Right lobe of liver (tissue), 4 donors: ENCODE data around the gene OR10G7.

Experiments used
- POLR2A ChIP-seq: fragments of 450-650 bp; IDR thresholded peaks from one replicate; pipeline ENCODE4 v1.6.1; 2017; ENCODE audit warnings: antibody characterized with exemption, mild to moderate bottlenecking
- TF ChIP-seq, protein P1 (sequence below), 4 donors: fragments of 200-600 bp in 3 of 4; fragments of 450-650 bp in 1 of 4; IDR thresholded peaks; one replicate each; pipeline versions ENCODE4 v1.5.1 to v1.8.0; 2016 to 2022; ENCODE audit warnings: antibody characterized with exemption in 4 of 4, mild to moderate bottlenecking in 2 of 4
- donor health status: DM: no; HTN: no; CAD: no.
- donor health status: DM: no; HTN: no; CAD: no.
- donor health status: DM: no; HTN: yes; CAD: no.

DNA sequence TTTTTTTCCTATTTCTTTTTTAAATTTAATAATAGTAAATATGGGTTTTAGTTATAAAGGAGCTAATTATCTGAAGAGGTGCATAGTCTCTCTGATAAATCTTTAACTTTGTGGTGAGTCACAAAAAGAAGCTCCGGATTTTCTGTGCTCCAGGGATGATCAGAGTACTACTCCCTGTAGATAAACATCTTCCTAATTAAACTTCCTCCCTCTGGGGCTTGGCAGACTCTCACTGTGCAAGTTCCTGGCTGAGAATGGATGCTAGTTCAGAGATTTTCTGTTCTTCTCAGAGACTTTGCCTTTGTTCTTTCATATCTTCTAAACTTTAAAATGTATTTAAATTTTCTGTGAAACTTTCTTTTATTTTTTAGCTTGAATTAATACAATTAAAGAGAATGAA is at the start of gene OR10G7:
- TF ChIP-seq, protein P1, sequence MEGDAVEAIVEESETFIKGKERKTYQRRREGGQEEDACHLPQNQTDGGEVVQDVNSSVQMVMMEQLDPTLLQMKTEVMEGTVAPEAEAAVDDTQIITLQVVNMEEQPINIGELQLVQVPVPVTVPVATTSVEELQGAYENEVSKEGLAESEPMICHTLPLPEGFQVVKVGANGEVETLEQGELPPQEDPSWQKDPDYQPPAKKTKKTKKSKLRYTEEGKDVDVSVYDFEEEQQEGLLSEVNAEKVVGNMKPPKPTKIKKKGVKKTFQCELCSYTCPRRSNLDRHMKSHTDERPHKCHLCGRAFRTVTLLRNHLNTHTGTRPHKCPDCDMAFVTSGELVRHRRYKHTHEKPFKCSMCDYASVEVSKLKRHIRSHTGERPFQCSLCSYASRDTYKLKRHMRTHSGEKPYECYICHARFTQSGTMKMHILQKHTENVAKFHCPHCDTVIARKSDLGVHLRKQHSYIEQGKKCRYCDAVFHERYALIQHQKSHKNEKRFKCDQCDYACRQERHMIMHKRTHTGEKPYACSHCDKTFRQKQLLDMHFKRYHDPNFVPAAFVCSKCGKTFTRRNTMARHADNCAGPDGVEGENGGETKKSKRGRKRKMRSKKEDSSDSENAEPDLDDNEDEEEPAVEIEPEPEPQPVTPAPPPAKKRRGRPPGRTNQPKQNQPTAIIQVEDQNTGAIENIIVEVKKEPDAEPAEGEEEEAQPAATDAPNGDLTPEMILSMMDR (IDR thresholded peaks at IDR 0.05) = no peak
- TF ChIP-seq POLR2A = no peak
